AG10803 (cell line): ENCODE results near the gene KLHL34.
A peak's percentile ranks its signal among the peaks of the same experiment; 100 is the strongest.

Experiments used
- DNase-seq: peaks from one replicate; pipeline ENCODE4 v3.0.0; 2010; ENCODE audit warnings: low read depth
- H3K4me3 ChIP-seq: 2 replicates; pipeline ENCODE4 v1.5.1; 2011; ENCODE audit warnings: mild to moderate bottlenecking, low read length, control low read depth
- TF ChIP-seq, protein P1 (sequence below): conservative IDR thresholded peaks from 2 replicates; pipeline ENCODE4 v1.5.1; 2011; ENCODE audit warnings: mild to moderate bottlenecking, low read length, control low read depth, inconsistent platforms

Gene KLHL34

GRCh38 chrX:21620234-21620633 is 37.9 kb downstream of the KLHL34 start:
- no peak for DNase-seq
- TF ChIP-seq, protein P1, sequence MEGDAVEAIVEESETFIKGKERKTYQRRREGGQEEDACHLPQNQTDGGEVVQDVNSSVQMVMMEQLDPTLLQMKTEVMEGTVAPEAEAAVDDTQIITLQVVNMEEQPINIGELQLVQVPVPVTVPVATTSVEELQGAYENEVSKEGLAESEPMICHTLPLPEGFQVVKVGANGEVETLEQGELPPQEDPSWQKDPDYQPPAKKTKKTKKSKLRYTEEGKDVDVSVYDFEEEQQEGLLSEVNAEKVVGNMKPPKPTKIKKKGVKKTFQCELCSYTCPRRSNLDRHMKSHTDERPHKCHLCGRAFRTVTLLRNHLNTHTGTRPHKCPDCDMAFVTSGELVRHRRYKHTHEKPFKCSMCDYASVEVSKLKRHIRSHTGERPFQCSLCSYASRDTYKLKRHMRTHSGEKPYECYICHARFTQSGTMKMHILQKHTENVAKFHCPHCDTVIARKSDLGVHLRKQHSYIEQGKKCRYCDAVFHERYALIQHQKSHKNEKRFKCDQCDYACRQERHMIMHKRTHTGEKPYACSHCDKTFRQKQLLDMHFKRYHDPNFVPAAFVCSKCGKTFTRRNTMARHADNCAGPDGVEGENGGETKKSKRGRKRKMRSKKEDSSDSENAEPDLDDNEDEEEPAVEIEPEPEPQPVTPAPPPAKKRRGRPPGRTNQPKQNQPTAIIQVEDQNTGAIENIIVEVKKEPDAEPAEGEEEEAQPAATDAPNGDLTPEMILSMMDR, result no peak
- no peak overlapping the region for H3K4me3 ChIP-seq

GRCh38 chrX:21616386-21616785 is 41.7 kb downstream of the KLHL34 start:
- peak; percentile 8 for DNase-seq
- no peak overlapping the region for H3K4me3 ChIP-seq
- TF ChIP-seq, protein P1, result no peak

DNA sequence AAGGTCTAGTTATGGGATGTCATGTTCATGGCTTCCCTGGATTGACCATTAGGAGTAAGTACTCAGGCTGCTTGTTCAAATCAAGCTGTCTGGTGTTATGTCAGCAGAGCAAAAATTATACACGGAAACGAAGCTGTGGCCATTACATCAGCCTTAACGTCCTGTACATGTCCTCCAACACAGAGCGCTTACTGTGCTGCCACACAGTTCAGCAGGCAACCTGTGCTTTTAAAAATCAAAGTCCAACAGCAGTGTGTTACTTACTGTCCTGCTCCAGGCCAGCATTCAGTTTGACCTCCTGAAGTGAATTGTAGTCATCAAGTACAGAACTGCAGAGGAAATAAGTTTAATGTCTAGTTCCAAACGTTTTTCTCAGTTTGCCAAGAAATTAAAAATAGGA is 46.0 kb downstream of the KLHL34 start:
- no peak for DNase-seq
- TF ChIP-seq, protein P1, result no peak
- no peak overlapping the region for H3K4me3 ChIP-seq

- TF ChIP-seq, protein P1, result no peak
- H3K4me3 ChIP-seq, result no peak overlapping the region
- no peak for DNase-seq
Measured at GRCh38 chrX:21610168-21610567, 48.0 kb downstream of the KLHL34 start.

GRCh38 chrX:21606002-21606401 is 52.1 kb downstream of the KLHL34 start:
- H3K4me3 ChIP-seq, result no peak overlapping the region
- DNase-seq, result no peak
- TF ChIP-seq, protein P1, result no peak
